Superior temporal gyrus (tissue), 1 donor: ENCODE results near the gene PCCA.
"Not testable (repeated sequence)": the region's sequence is repeated elsewhere in the genome, so short reads cannot be mapped to it uniquely, and the experiment has no call there.

Source experiments
- DNase-seq: peaks from one replicate; pipeline ENCODE4 v3.0.0-alpha.2; 2016; ENCODE audit errors: extremely low spot score

The PCCA gene

DNA sequence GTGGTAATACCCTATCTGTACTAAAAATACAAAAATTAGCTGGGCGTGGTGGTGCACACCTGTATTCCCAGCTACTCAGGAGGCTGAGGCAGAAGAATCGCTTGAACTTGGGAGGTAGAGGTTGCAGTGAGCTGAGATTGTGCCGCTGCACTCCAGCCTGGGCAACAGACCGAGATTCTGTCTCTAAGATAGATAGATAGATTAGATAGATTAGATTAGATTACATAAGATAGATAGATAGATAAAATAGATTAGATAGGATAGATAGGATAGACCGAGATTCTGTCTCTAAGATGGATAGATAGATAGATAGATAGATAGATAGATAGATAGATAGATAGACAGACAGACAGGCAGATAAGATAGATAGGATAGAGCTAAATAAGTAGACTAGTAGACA is 435.8 kb downstream of the PCCA start:
- DNase-seq, result not testable (repeated sequence)

DNA sequence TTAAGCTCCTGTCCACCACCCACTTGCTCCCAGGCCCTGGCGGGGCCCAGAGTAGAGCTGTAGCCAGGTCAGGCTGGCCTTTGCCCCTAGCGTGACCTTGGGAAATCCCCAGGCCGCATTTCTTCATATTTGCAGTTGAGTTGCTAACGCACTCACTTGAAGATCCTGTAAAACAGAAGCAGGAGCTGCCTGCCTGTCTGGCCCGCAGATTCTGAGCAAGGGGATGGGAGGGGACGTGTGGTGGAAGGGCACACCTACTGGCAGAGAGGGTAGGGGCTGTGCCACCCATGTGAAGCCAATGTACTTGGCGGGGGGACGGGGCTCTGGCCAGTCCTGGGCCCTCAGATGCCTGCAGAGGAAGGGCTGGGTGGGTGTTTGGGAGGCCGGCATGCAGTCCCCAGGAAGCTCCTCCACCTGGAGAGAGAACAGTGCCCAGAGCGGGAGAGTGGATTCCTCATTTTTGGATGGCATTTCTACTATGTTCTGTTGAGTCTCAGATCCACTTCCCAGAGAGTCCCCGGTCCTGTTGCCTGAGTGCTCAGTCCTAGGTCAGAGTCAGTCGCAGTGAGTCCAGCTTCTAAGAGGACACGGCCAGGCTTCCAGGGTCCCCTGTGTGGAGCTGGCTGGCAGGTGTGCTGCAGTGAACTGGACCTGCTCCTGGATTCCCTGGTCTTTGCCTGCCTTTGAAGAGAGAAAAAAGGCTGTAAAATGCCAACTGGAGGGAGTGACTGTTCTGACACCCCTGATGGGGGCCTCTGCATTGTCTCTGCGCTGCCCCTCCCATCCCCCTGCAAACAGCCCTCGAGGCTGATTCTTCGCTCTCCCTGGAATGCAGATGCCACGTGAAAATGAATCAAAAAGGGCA is 436.8 kb downstream of the PCCA start:
- DNase-seq, result no peak

DNA sequence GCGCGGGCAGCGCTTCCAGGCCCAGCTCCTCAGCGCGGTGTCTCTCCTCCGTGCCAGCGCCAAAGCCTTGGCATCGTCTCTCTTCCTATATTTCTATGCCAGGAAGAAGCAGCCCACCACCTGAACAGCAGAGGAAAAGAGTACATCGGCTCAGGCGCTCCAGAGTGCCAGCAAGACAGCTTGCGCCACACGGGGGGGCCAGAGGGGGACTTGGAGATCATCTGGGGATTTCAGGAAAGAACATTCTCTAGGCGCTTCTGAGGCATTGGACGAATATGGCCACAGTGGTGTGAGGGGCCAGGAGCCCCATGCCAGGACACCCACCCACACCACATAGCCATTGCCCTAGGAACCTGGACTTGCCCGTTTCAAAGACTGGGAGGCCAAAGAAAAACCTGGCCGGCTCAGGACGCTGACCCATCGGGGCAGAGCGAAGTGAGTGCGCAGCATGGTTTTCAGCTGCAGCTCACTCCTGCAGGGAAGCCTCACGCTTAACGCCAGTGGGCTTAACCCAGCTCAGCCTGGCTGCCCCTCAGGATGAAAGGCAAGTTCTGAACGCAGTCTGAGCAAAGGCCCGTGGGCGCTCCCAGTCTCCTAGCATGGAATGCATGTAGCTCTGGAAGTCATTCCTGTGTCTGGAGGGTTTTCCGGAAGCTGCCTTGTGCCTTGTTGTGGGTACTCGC is 437.6 kb downstream of the PCCA start:
- no peak for DNase-seq

DNA sequence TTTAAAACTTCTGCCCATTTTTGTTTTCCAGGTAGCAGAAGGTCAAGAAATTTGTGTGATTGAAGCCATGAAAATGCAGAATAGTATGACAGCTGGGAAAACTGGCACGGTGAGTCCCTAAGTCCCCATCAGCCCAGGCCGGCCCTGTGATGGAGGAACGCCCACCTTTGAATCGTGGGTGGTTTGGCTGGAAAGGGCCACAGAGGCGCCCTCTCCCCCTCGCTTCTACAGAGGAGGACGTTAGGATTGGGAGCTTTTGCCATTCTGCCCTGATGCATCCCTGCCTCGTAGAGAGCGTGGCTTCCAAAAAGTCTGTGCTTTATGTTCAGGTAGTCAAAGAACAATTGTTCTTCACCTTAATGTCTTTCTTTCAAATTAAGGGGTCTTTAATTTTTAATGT is 438.8 kb downstream of the PCCA start:
- DNase-seq, result no peak

DNA sequence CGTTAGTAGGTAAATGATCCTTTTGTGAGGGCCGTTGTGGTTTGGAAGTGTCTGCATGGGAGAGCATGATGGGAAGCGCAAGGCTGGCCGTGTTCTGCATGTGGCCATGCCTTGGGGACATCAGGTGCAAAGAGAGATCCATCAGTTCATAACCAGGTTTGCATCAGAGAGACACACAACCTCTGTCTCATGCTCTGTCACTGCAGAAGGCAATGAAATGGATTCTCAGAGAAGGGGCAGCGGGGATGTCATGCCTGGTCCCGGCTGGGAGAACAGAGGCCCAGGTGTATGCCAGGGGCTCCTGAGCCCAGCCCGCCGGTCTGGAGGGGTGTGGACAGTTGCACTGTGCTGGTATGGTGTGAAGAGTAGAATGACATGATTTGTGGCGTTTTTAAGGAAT is 439.5 kb downstream of the PCCA start:
- no peak for DNase-seq

DNA sequence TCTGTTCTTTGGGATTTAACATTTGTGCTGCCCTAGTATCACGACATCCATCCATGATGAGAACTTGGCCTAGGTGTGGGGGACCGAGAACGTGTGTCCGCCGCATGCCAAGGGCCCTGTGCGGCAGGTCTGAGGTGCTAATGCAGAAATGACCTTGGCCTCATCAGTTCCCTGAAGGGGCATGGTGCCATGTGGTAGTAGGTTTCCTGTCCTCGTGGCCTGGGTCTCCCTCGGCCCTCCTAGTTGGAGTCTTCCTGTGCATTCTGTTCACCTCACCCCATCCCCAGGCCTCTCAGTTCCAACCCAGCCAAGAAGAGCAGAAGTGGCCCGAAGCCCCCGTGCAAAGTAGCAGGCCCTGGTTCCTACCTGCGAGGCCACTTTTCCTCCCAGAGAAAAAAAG is 439.9 kb downstream of the PCCA start:
- no peak for DNase-seq

DNA sequence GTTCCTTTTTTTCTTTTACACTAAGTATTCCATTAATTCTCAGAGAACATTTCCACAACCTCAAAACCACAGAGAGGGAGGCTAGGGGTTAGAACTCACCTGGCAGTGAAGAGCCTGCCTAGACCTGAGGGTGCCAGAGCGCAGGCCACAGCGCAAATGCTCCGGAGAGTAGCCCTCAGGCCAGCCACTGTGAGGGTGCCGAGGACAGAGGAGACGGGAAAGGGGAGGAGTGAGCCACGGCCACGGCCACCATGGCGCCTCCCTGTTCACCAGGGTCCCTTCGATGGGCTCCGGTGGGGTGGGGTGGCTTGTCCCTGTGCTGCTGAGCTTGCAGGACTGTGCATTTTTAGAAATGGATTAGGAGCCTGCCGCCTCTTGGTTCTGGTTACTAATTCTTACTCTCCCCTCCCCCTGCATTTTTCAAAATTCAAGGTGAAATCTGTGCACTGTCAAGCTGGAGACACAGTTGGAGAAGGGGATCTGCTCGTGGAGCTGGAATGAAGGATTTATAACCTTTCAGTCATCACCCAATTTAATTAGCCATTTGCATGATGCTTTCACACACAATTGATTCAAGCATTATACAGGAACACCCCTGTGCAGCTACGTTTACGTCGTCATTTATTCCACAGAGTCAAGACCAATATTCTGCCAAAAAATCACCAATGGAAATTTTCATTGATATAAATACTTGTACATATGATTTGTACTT is 440.9 kb downstream of the PCCA start:
- no peak for DNase-seq

DNA sequence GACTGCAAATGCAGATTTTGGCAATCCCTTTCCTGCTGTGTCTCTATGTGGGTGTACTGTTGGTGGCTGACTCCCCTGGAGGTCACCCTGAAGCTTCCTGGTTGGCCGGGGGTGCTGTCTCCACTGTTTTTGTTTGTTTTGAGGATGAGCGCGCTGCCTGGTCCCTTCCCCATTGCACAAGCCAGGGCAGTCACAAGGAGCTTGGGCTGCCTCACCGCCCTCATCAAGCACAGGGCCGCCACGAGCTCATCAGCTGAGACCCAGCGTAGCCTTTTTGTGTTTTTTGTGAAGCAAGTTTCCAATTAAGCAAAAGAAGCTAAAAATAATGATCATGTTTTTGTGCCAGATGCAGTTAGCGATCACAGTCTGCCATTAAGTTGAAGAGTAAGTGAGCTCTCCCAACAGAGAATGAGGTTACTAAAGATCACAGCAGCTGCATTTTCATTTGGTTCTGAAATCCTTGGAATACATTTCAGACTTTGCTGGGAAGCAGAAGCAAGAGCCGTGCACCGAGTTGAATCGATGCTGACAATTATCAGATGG is 441.8 kb downstream of the PCCA start:
- no peak for DNase-seq

DNA sequence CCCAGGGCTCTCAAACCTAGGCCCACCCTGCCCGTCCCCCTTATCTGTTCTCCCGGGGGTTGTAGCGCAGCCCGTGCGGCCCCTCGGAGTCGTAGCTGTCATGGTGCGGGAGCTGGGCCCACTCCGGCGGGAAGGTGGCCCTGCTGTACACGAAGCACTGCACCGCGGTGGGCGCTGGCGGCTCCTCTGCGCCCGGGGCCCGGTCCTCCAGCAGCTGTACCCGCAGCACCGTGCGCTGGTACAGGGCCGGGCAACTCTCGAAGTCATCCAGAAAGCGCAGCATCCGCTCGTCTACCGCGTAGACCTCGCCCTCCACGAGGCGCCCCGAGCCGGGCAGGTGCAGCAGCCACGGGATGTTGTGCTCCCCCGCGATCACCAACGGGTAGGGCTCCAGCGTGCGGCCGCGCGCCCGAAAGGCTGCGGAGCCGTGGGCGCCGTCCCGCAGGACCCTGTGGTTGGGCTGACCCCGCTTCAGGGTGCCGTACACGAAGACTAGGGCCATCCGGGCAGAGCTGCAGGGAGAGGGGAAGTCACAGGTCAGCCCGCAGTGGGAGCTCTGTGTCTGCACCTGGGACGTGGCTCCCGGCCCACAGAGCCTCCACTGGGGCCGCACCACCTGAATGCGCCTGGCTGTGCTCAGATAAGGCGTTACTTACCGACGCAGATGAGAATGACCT is 443.3 kb downstream of the PCCA start:
- DNase-seq, result no peak

DNA sequence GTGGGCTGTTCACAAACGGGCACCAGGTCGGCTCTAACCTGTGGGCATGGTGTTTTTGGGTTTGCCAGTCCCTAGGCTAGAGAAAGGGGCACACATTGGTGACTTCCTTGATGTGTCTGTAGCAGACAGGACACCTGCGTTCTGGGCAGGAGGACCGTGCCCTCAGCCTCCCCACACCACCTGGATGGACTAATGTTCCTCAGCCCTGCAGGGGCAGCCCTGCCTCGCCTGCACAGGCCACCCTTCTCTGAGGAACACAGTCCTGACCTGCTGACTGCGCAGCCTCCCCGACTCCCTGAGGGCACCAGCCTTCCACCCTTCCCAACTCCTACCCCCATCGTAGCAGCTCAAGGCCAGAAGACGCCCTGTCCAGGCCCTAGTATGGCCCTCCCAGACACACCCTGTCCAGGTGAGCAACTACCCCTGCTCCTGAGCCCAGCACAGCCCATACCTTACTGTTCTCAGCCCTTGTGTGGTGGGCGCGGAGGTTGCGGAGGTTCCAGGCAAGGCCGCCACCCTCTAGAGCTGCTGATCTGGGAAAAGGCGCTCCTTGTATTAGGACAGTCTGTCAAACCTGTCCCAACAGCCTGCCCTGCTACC is 444.0 kb downstream of the PCCA start:
- no peak for DNase-seq

DNA sequence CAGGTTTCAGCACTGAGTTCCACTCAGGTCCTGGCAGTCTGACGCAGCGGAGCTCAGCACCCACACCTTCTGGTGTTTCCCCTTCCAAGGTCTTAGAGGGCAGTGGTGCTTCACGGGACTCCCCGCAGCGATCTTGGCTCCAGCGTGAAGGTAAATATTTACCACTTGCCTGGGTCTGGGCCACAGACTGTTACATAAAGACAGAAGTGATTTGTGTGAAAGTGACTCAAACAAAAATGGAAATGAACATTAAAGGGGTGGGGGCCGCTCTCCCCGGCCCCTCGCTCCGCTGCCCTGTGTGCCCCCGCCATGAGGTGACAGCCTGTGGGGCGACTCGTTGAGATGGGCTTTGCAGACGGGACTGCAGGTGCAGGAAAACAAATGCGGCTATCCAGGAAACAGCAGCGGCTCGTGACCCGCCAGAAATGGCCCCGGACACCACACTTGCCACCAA is 444.7 kb downstream of the PCCA start:
- no peak for DNase-seq

DNA sequence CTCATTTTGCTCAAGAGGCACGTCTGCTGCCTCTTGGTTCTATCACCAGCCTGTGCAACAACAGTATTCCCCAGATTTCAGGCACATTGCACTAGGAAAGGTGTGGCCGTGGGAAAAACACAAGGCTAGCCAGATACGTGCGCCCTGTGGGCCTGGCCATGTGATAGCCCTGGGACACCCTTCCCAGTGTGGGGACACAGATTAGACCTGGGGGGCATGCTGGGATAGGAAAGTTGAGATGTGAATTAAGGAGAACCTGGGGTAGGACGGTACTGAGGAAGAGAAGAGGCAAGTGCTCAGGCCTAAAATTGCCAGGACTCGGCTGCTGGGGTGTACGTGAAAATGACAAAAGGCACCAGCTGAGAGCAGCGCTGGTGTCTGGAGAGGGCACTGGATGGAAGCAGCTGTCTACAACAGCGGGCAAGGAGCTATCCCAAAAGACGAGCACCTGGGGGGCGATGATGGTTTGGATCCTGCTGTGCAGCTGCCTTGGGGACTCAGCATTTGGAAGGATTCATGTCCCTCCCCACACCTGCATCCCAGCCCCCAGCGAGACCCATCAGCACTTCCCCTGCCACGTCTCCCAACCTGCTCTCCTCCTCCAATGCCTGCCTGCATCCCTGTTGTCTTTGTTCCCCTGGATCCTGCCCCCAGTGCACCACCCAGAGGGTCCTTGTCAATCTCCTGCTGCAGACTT is 445.4 kb downstream of the PCCA start:
- no peak for DNase-seq

DNA sequence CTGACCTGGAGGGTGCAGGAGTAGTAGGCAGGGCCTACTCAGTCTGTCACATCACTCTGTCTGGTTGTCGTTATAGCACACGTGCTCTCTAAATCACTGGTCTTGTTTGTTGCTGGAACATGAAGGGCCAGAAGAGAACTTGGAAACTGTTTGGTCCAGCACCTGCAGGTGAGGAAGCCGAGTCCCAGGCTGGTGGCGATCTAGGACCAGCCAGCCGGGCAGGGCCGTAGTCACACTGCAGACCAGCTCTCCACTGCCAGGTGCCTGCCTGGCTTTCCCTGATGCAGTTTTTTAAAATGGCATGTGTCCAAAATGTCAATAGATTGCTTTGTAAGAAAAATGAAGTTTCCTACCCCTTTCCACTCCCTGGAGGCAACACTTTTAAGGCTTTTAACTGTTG is 446.0 kb downstream of the PCCA start:
- DNase-seq, result no peak

DNA sequence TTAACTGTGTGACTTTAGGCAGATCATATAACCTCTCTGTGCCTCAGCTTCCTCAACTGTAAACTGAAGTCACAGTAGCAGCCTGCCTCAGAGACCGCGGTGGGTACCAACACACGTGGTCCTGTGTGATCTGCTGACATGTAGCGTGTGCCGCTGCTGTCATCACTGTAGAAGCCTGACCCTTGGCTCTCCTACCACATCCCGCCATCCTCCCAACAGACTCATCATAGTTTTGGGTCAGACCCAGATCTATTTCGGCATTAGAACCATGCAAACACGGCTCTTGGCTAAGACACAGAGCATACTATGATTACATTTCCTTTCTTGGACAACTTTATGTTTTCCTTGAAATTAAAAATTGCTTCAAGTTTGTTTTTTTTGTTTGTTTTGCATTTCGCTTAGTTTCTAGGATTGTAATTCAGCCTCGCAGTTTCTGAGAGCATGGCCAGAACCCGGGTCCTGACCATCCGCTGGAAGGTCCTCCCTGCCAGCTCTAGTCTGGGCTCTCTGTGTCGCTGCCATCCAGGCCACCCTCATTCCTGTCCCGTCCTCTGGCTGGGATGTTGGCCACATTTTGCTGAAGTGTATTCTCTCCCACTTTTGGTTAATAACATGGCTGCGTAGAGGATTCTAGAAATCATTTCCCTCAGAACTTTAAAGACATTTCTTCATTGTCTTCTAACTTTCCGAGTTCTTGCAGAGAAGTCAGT is 446.7 kb downstream of the PCCA start:
- DNase-seq, result no peak

DNA sequence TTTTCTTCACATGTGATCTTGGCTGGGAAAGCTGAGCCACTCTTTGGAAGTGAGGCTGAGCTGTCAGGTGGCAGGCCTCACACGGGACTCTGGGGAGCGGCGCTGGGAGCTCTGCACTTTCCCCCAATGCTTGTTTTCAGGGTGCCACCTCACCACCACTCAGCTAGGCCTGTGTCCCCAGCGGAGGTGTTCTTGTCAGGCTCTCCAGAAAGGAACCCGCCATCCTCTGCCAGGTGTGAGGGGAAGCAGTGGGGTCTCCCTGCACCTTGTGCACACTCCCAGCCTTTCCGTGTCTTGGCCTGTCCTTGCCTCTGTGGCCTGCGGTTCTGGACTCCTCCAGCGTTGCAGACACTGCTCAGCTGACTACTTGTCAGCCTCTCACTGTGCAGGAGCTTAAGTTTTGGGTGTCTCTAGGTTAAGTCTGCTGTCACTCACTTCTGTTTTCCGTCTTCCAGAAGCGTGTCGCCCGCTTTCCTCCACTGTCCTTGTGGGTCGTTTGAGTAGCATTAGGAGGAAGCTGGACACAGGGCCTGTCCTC is 447.8 kb downstream of the PCCA start:
- DNase-seq, result no peak

DNA sequence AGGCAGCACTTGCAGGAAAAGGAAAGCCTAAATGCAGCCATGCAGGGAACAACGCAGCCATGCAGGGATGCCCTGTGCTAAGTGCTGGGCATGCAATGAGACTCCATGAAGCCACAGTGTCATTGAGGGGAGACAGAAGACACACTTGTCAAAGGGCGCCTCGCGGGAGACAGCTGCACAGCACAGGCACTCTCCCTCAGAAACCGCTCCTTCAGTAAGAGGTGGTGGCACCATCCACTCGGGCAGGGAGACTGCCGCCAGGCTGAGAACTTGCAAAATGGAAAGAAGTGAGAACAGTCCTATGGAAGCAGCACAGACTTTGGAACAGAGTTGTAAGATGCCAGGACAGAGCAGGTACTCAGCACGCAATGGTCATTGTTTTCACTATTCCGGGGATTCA is 448.6 kb downstream of the PCCA start:
- no peak for DNase-seq

DNA sequence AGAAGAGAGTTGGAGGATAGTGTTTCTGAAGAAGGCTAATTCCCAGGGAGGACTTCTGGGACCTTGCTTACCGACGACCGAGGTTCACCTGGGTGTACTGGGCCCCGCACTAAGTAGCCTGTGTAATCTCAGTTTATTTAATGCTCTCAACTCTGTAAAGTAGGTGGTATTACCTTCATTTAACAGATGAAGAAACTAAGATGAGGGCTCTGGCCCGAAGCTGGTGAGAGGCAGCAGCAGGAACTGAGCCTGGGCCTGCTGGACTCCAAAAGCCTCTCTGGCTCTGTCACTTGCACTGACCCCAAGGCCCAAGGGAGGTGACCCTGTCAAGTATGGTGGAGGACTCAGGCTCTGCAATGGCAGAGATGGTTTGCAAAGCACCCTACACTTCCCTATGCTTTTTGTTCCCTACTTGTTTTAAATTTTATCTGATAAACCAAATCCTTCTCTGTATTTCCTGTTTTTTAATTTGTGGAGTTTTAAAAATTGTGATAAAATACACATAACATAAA is 449.1 kb downstream of the PCCA start:
- DNase-seq, result no peak

DNA sequence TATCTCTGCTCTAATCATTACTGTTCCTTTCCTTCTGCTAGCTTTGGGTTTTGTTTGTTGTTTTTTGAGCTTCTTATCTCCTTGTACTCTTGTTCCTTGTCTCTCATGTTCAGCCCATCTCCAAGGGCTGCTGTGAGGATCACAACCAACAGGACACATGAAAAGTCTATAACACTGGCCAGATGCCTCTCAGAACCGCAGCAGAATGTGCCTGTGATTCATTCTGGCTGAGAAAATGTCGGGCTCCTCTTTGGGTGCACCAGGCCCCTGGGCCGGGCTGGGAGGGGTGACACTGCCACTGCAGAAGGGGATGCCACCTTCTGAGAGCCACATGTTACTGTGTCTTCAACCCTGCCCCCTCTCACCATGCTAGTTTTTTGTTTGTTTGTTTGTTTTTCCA is 451.7 kb downstream of the PCCA start:
- no peak for DNase-seq
